ENCODE data around the gene SLC16A5.
"Not testable (repeated sequence)": the region's sequence is repeated elsewhere in the genome, so short reads cannot be mapped to it uniquely, and the experiment has no call there.

SLC16A5 gene

GRCh38 chr17:75087558-75088453 is at the start of gene SLC16A5:
TSS of gene SLC16A5 (plus strand) at chr17:75087954. CDS start at chr17:75093637, 5,683 bp downstream.
- peak; percentile 41 for DNase-seq

- no peak for DNase-seq
Measured at GRCh38 chr17:75039238-75039637, 48.5 kb upstream of the SLC16A5 start.

GRCh38 chr17:75041656-75042280 is 46.0 kb upstream of the SLC16A5 start:
- DNase-seq = no peak

- not testable (repeated sequence) for DNase-seq
Measured at GRCh38 chr17:75043789-75044188, 44.0 kb upstream of the SLC16A5 start.

- DNase-seq = no peak
Measured at GRCh38 chr17:75044716-75045115, 43.0 kb upstream of the SLC16A5 start.

GRCh38 chr17:75045946-75046406 is 41.8 kb upstream of the SLC16A5 start:
- not testable (repeated sequence) for DNase-seq

- DNase-seq = peak; percentile 94
Measured at GRCh38 chr17:75046407-75047289, 41.1 kb upstream of the SLC16A5 start, which contains the start of the genes ATP5PD and KCTD2. TSS of gene ATP5PD (minus strand) at chr17:75046969. CDS start at chr17:75042650, 4,319 bp downstream. TSS of gene KCTD2 (plus strand) at chr17:75047225. CDS start at chr17:75047251, 26 bp downstream.

GRCh38 chr17:75047398-75048098 is 40.2 kb upstream of the SLC16A5 start:
- peak; percentile 40 for DNase-seq

- DNase-seq = no peak
Measured at GRCh38 chr17:75048249-75048878, 39.4 kb upstream of the SLC16A5 start.

GRCh38 chr17:75049057-75049456 is 38.7 kb upstream of the SLC16A5 start:
- DNase-seq = no peak

- DNase-seq = no peak
Measured at GRCh38 chr17:75049706-75050105, 38.0 kb upstream of the SLC16A5 start.

- no peak for DNase-seq
Measured at GRCh38 chr17:75051941-75052340, 35.8 kb upstream of the SLC16A5 start.

- DNase-seq = no peak
Measured at GRCh38 chr17:75059369-75060345, 28.1 kb upstream of the SLC16A5 start.

GRCh38 chr17:75060434-75061054 is 27.2 kb upstream of the SLC16A5 start:
- no peak for DNase-seq

GRCh38 chr17:75061055-75061438 is 26.7 kb upstream of the SLC16A5 start:
- no peak for DNase-seq

- no peak for DNase-seq
Measured at GRCh38 chr17:75061618-75062017, 26.1 kb upstream of the SLC16A5 start.

GRCh38 chr17:75063201-75063600 is 24.6 kb upstream of the SLC16A5 start:
- no peak for DNase-seq

- no peak for DNase-seq
Measured at GRCh38 chr17:75063626-75064025, 24.1 kb upstream of the SLC16A5 start.

- DNase-seq = no peak
Measured at GRCh38 chr17:75064040-75064439, 23.7 kb upstream of the SLC16A5 start.

- DNase-seq = no peak
Measured at GRCh38 chr17:75064460-75064859, 23.3 kb upstream of the SLC16A5 start.
